Stimulated activated memory B cell treated with anti-CD40 and anti-IgM and Interleukin-4, amounts not matched to agents 10 μg/mL and 1 μg/mL and 100 μg/mL, for 72 hours (primary cell): ENCODE measurements around the gene LHFPL2.

ENCODE experiments used
- ATAC-seq: fragments of 150-1000 bp; cut with Tn5 transposase; 2 replicates; pipeline ENCODE4 v1.10.0; 2021
- H3K27ac Mint-ChIP-seq: one replicate; pipeline ENCODE4 v1.8.0; 2022; ENCODE audit warnings: mild to moderate bottlenecking, mixed read lengths
- H3K27me3 Mint-ChIP-seq: one replicate; pipeline ENCODE4 v1.8.0; 2022; ENCODE audit warnings: mixed read lengths
- H3K36me3 Mint-ChIP-seq: one replicate; pipeline ENCODE4 v1.8.0; 2022; ENCODE audit warnings: mixed read lengths
- H3K4me1 Mint-ChIP-seq: one replicate; pipeline ENCODE4 v1.8.0; 2022; ENCODE audit warnings: mixed read lengths
- H3K4me3 Mint-ChIP-seq: one replicate; pipeline ENCODE4 v1.8.0; 2022; ENCODE audit warnings: mild to moderate bottlenecking, moderate library complexity, mixed read lengths
- H3K9me3 Mint-ChIP-seq: one replicate; pipeline ENCODE4 v1.8.0; 2022; ENCODE audit warnings: mixed read lengths

LHFPL2 gene

DNA sequence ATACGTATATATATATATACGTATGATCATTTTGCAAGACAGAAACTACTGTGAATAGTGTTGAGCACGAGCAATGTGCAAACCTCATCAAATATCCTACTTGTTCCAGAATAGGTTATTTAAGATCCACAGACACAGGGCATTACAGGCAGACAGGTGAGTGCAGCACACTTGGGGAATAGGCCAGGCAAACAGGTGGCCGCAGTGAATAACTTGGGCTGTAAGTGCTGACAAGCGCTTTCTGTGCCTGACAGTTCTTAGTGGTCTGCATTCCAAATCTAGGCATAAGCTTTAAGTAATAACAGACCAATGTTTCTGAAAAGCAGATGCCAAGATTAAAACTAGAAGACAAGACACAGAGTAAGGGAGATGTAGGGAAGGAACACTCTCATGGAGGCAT, 77.9 kb downstream of the LHFPL2 start:
- Mint-ChIP-seq H3K36me3 (peaks cover 2% of the 10 kb centered on the region), H3K9me3 (no peaks in the 10 kb centered on the region), H3K4me3 (no peak overlapping the region), H3K27me3 (no peaks in the 10 kb centered on the region), H3K4me1 (peaks cover 34% of the 10 kb centered on the region), H3K27ac (no peak overlapping the region)
- ATAC-seq, result no peak

DNA sequence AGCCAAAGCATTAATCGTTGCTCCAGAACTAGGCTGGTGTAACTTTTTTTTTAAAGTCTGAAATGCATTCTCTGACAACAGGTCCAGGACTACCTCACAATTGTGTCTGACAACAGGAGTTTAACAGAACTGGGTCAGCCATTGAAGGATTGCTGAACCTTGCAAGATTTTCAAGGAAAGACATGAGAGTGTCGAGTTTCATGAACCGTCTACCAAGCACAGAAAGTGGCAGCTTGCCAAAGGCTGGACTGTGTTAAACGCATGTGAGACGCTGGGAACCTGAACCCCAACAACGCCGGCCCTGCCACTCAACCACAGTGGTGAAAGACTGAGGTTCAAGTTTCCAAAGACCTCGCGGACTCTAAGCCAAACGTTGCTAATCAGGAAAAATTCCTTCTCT, 79.1 kb downstream of the LHFPL2 start:
- peaks cover 14% of the 10 kb centered on the region for H3K36me3 Mint-ChIP-seq
- peaks cover 23% of the 10 kb centered on the region for H3K4me1 Mint-ChIP-seq
- ATAC-seq, result no peak
- no peak overlapping the region for H3K27ac Mint-ChIP-seq
- no peak overlapping the region for H3K4me3 Mint-ChIP-seq
- no peaks in the 10 kb centered on the region for H3K27me3 Mint-ChIP-seq
- no peaks in the 10 kb centered on the region for H3K9me3 Mint-ChIP-seq

DNA sequence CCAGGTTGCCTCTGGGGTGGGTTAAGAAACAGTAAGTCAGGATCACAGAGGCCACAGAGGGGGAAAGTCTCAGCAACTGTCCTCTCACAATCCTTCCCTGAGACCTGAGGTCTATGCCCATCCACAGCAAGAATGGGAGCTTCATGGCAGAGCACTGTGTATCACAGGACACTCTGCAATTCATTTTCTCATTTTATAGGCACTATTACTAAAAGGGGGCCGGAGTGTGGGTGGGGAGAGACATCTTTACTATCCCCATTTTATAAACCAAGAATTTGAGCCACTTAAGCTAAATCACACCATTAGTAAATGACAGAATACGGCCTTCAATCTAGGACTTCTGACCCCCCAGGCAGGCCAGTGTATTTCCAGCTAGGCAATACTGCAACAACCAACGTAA, 79.9 kb downstream of the LHFPL2 start:
- Mint-ChIP-seq H3K36me3 (peaks cover 15% of the 10 kb centered on the region), H3K27ac (no peak overlapping the region), H3K9me3 (no peaks in the 10 kb centered on the region), H3K27me3 (no peaks in the 10 kb centered on the region), H3K4me1 (peaks cover 15% of the 10 kb centered on the region), H3K4me3 (no peak overlapping the region)
- no peak for ATAC-seq

DNA sequence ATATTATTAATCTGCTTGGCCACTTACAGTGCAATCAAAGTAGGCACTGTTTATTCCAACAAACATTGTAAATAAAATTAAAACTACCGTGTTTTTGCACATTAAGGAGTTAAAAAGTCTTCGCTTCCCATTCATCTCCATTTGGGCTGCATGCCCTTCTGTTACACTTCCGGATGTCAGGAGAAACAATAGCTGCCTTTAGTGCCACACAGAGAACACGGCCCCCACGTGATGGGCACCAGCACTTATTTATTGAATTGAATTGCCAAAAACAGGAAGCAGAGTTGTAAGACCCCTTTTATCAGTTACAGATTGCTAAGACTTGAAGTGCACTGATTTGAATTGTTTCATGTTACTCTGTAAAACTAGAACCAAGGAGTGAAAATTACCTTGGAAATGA, 80.4 kb downstream of the LHFPL2 start:
- no peak for ATAC-seq
- Mint-ChIP-seq H3K27ac (no peak overlapping the region), H3K4me3 (no peak overlapping the region), H3K9me3 (no peaks in the 10 kb centered on the region), H3K27me3 (no peaks in the 10 kb centered on the region), H3K4me1 (peaks cover 10% of the 10 kb centered on the region), H3K36me3 (peaks cover 15% of the 10 kb centered on the region)

DNA sequence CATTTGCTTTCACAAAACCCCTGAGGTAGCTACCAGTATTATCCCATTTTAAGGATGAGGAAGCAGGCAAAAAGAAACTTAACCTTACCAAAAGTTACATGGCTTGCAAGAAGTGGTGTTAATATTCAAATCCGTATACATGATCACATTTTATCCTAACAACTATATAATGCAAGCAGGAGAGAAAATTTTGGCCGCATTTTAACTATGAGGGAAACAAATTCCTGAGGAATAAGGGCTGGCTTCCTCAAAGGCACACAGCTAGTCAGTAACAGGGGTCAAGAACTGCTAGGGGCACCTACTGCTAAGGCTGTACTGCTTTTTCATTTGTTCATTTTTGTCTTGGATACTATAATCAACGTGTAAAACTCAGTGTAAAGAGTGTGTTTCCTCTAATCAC, 81.0 kb downstream of the LHFPL2 start:
- Mint-ChIP-seq H3K36me3 (peaks cover 15% of the 10 kb centered on the region), H3K4me1 (peaks cover 5% of the 10 kb centered on the region), H3K4me3 (no peak overlapping the region), H3K27me3 (no peaks in the 10 kb centered on the region), H3K9me3 (no peaks in the 10 kb centered on the region), H3K27ac (no peak overlapping the region)
- ATAC-seq, result no peak

DNA sequence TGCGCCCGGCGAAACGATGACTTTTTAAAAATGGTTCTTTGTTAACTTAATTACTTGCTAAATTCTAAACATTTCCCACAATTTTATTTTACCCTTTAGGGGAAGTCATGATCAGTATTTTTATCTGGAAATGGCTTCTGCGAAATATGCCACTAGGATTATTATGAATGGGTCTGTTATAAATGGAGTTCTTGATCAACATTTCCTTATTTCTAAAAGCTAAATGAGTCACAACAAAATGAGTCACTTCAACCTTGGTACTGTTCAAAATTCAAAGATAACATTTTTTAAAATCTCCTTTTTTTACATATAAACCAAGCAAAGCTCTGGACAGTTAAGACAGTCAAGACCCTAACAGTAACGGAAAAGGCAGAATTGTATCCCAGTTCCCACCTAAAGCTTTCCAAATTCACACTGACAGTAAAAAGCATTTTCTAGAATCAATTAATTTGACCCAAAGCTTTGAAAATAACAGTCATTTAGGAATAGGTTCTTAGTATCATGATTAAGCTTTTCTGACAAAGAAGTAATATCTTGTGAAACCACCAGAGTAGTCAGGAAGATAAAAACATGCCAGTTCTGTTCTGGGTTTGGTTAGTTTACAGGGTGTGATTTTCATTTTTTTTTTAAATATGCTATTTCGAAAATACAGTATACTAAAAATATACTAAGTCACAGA, 81.7 kb downstream of the LHFPL2 start:
- H3K27me3 Mint-ChIP-seq, result no peaks in the 10 kb centered on the region
- no peak overlapping the region for H3K27ac Mint-ChIP-seq
- H3K4me3 Mint-ChIP-seq, result no peak overlapping the region
- H3K36me3 Mint-ChIP-seq, result peaks cover 15% of the 10 kb centered on the region
- no peaks in the 10 kb centered on the region for H3K9me3 Mint-ChIP-seq
- H3K4me1 Mint-ChIP-seq, result peaks cover 4% of the 10 kb centered on the region
- ATAC-seq, result no peak

DNA sequence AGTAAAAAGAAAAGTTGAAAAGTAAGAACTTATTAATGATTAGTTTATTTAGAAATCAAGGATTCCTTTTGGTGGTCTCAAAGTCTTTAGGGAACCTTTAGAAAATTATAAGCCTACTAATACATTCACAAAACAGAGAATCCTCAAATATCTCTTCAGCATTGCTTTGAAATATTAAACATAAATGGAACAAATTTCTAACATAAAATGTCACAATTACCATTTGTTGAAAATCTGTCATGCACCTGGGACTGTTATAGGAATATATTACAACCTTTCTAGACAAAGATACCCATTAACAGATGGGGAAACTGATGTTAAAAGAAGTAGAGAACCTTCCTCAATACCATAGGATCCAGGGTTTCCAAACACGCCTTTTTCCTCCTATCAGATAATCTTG, 83.2 kb downstream of the LHFPL2 start:
- no peaks in the 10 kb centered on the region for H3K4me1 Mint-ChIP-seq
- no peak overlapping the region for H3K4me3 Mint-ChIP-seq
- H3K27me3 Mint-ChIP-seq, result no peaks in the 10 kb centered on the region
- ATAC-seq, result no peak
- no peak overlapping the region for H3K27ac Mint-ChIP-seq
- no peaks in the 10 kb centered on the region for H3K9me3 Mint-ChIP-seq
- H3K36me3 Mint-ChIP-seq, result peaks cover 15% of the 10 kb centered on the region

DNA sequence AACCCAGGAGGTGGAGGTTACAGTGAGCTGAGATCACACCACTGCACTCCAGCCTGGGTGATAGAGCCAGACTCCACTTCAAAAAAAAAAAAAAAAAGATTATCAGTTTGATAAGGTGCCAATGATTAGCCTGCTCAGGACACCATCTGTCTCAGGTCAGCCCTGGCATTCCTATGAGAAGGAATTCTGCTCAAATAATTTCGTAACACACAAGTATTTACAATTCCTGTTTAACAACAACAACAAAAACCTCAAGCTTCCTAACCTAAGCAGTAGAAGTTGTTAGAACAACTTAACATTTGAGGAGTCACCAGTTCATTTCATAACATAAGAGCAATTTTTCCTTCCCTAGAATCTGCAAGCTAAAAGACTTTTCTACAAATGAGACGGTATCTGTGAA, 85.0 kb downstream of the LHFPL2 start:
- Mint-ChIP-seq H3K4me1 (no peaks in the 10 kb centered on the region), H3K27ac (no peak overlapping the region)

DNA sequence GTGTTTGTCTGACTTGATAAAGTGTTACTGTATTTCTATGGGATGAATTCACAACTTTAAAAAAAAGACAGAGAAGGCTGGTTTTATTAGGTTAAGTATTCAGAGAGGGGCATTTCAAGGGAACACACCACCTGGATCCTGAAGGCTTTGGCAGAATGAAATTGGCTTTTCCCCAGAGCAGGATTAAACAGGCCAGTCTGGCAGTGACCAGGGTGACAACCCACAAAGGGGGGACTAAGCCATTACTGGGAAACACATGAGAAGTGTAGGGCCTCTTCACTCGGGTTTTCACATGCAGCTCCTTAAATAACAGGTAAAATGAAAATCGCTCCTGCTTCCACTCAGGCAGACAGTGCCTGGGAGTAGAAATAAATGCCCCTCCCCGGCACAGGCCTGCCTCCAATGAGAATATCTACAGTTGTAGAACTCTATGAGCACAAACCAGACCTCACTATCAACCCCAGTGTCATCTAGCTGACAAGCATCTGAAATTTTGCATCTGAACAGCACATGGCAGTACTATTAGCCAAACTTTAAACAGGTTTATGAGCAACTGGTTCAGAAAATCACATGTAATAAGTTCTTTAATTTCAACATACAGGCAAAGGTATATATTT, 85.8 kb downstream of the LHFPL2 start:
- no peak for ATAC-seq
- H3K27ac Mint-ChIP-seq, result no peak overlapping the region
- H3K9me3 Mint-ChIP-seq, result no peaks in the 10 kb centered on the region
- no peaks in the 10 kb centered on the region for H3K27me3 Mint-ChIP-seq
- H3K4me3 Mint-ChIP-seq, result no peak overlapping the region
- peaks cover 26% of the 10 kb centered on the region for H3K36me3 Mint-ChIP-seq
- H3K4me1 Mint-ChIP-seq, result no peaks in the 10 kb centered on the region

More for the DNA sequence above, 85.0 kb downstream of the LHFPL2 start:
- no peaks in the 10 kb centered on the region for H3K9me3 Mint-ChIP-seq
- H3K36me3 Mint-ChIP-seq, result peaks cover 26% of the 10 kb centered on the region
- no peaks in the 10 kb centered on the region for H3K27me3 Mint-ChIP-seq
- no peak for ATAC-seq
- no peak overlapping the region for H3K4me3 Mint-ChIP-seq

DNA sequence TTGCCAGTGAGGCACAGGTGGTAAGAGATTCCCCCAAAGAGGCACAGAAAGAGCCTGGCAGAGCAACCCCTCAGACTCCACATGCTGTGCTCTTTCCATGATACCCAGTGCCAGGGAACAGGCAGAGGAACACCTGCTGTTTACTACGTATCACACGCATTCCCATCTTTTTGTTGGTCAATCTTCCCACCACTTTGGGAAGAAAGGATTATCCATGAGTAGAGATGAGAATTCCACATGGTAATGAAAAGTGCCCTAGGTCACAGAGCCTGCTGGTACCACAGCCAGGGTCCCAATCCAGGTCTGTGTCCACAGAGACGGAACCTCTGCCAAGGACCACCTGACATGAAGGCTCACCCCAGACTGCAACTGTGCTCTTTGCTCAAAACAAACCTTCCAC, 86.6 kb downstream of the LHFPL2 start:
- ATAC-seq, result no peak
- Mint-ChIP-seq H3K4me3 (no peak overlapping the region), H3K4me1 (no peaks in the 10 kb centered on the region), H3K27me3 (no peaks in the 10 kb centered on the region), H3K9me3 (no peaks in the 10 kb centered on the region), H3K27ac (no peak overlapping the region), H3K36me3 (peaks cover 26% of the 10 kb centered on the region)

DNA sequence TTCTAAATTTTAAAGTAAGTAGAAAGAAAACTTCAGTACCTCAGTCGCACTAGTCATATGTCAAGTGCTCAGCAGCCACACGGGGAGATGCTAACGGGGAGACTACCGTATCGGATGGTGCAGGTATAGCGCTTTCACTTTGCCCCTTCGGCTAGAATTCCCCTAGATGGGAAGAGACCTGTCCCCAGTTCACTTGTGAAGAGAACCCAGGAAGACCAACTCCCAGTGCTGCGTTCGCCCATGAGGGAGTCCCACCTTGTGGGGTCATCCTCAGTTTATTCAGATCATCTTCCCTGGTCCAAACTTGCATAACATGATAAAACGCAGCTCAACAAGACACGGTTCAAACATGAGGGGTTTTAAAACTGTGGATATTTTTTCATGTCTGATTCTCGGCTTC, 87.3 kb downstream of the LHFPL2 start:
- H3K9me3 Mint-ChIP-seq, result no peaks in the 10 kb centered on the region
- no peaks in the 10 kb centered on the region for H3K27me3 Mint-ChIP-seq
- H3K4me1 Mint-ChIP-seq, result peaks cover under 1% of the 10 kb centered on the region
- no peak overlapping the region for H3K4me3 Mint-ChIP-seq
- no peak for ATAC-seq
- peaks cover 26% of the 10 kb centered on the region for H3K36me3 Mint-ChIP-seq
- H3K27ac Mint-ChIP-seq, result no peak overlapping the region

DNA sequence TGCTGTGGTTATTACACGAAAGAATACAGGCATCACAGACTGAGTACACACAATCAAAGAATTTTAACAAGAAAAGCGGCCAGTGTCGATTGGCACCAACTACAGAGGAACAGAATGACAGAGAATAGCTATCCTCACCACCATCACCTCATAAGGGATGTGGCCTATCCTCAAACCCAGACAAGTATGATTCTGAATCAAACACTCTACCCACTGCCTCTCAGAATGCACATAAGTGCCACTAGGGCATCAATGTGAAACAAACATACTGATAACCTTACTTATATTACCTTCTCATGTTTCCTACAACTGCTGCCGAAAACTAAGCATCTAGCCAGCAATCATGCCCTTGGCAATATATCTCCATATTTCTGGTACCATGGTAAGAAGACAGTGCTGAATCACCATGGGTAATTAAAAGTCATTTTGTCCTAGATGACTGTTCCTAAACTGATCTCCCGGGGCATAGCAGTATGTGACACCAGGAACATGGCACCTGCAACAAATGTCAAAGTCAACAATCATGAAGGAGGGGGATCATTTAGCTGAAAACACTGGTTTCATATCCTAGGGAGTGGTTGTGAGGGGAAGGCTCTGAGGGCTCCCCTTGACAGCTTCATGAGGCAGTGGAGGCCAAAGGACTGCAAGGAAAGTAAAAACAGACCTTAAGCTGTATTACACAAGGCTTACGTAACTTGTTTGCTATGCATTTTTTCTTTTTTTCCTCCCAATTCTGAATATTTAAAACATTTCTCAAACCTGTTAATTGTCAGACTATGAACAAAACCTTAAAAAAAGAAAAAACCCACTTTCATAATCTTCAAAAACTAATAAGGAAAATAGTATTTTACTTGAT, 88.3 kb downstream of the LHFPL2 start:
- no peak overlapping the region for H3K4me3 Mint-ChIP-seq
- H3K27me3 Mint-ChIP-seq, result no peaks in the 10 kb centered on the region
- H3K36me3 Mint-ChIP-seq, result peaks cover 19% of the 10 kb centered on the region
- no peaks in the 10 kb centered on the region for H3K9me3 Mint-ChIP-seq
- H3K27ac Mint-ChIP-seq, result no peak overlapping the region
- H3K4me1 Mint-ChIP-seq, result peaks cover 11% of the 10 kb centered on the region
- ATAC-seq, result no peak

DNA sequence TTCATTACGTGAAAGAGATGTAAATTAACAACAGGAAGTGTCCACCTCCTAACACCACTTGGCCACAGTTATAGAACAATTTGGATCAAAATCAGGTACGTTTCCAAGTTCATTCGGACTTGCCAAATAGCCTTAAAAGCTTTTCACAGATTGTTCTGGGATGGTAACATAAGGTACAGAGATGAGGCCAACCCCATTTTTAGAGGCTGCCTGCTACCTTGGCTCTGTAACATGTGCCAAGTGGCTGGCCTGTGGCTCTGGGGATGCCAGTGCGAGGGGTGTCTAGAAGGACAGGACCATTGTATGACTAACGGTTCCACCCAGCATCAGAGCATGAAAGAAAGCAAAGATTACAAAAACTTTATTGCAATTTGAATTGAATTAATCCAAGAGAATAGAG, 91.0 kb downstream of the LHFPL2 start:
- H3K36me3 Mint-ChIP-seq, result peaks cover 10% of the 10 kb centered on the region
- H3K27me3 Mint-ChIP-seq, result no peaks in the 10 kb centered on the region
- no peaks in the 10 kb centered on the region for H3K9me3 Mint-ChIP-seq
- H3K4me3 Mint-ChIP-seq, result no peak overlapping the region
- H3K4me1 Mint-ChIP-seq, result peaks cover 20% of the 10 kb centered on the region
- H3K27ac Mint-ChIP-seq, result no peak overlapping the region
- no peak for ATAC-seq

DNA sequence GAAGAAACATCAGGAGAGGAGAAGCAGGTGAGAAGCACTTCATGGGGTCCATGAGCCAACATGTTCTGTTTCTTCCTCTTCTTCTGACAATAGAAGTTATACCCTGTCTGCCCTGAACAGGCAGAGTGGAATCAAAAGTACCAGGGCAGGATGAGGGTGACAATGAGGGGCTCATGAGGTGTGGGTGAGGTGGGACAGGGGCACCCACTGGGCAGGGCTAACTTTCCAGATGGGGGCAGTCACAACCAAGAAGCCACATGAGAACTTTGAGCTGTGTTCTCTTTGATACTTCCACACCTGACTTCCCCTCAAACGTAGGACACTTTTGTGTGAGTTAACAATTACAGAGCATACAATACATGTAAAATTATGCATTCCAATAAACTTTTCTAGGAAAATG, 92.7 kb downstream of the LHFPL2 start:
- ATAC-seq, result no peak
- Mint-ChIP-seq H3K9me3 (no peaks in the 10 kb centered on the region), H3K36me3 (peaks cover 10% of the 10 kb centered on the region), H3K27ac (peak overlapping the region; percentile 55), H3K4me3 (no peak overlapping the region), H3K27me3 (no peaks in the 10 kb centered on the region), H3K4me1 (peaks cover 35% of the 10 kb centered on the region)

DNA sequence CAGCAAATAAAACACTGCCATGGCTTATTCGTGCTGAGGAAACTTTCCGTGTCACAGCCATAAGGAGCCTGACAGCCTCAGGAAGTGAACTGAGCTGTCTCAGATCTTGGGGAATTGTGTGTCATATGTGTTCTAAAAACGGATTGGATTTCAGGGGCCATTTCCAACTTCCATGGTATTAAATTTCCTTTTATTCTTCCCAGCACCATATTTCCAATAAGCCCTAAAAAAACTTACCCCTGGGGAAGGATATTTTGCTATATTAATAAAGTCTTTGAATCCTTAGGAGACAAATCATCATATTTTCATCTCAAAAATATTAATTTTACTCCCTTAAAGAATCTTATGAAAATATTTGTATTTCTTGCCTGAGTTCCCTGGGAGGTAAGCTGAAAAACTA, 93.9 kb downstream of the LHFPL2 start:
- no peak for ATAC-seq
- H3K27me3 Mint-ChIP-seq, result no peaks in the 10 kb centered on the region
- no peak overlapping the region for H3K4me3 Mint-ChIP-seq
- H3K36me3 Mint-ChIP-seq, result peaks cover 11% of the 10 kb centered on the region
- H3K9me3 Mint-ChIP-seq, result no peaks in the 10 kb centered on the region
- H3K4me1 Mint-ChIP-seq, result peaks cover 45% of the 10 kb centered on the region
- no peak overlapping the region for H3K27ac Mint-ChIP-seq
